GM18858 (cell line): Measurements from ENCODE around the gene C1orf21.

ENCODE experiments used
- ATAC-seq: cut with Tn5 transposase; IDR thresholded peaks from one replicate; pipeline ENCODE4 v1.9.1; 2021; ENCODE audit not compliant: unreplicated experiment

C1orf21 gene

GRCh38 chr1:184553845-184554244, 167.0 kb downstream of the C1orf21 start:
- ATAC-seq, result no peak

- ATAC-seq, result no peak
Observed at GRCh38 chr1:184555665-184556641, 169.1 kb downstream of the C1orf21 start.

GRCh38 chr1:184556665-184557064, 169.8 kb downstream of the C1orf21 start:
- ATAC-seq, result no peak

GRCh38 chr1:184557423-184558347, 170.9 kb downstream of the C1orf21 start:
- no peak for ATAC-seq

- ATAC-seq, result no peak
Observed at GRCh38 chr1:184558691-184559090, 171.9 kb downstream of the C1orf21 start.

- ATAC-seq, result no peak
Observed at GRCh38 chr1:184559117-184559713, 172.4 kb downstream of the C1orf21 start.

GRCh38 chr1:184562806-184563205, 176.0 kb downstream of the C1orf21 start:
- ATAC-seq, result no peak

GRCh38 chr1:184563308-184563707, 176.5 kb downstream of the C1orf21 start:
- no peak for ATAC-seq

GRCh38 chr1:184567009-184567408, 180.2 kb downstream of the C1orf21 start:
- ATAC-seq, result no peak

GRCh38 chr1:184567637-184568036, 180.8 kb downstream of the C1orf21 start:
- no peak for ATAC-seq

- no peak for ATAC-seq
Observed at GRCh38 chr1:184568148-184568547, 181.3 kb downstream of the C1orf21 start.

- no peak for ATAC-seq
Observed at GRCh38 chr1:184569106-184569505, 182.3 kb downstream of the C1orf21 start.

- no peak for ATAC-seq
Observed at GRCh38 chr1:184574588-184574987, 187.8 kb downstream of the C1orf21 start.

GRCh38 chr1:184576822-184577221, 190.0 kb downstream of the C1orf21 start:
- ATAC-seq, result no peak

GRCh38 chr1:184577319-184577718, 190.5 kb downstream of the C1orf21 start:
- no peak for ATAC-seq

GRCh38 chr1:184582411-184582810, 195.6 kb downstream of the C1orf21 start:
- ATAC-seq, result no peak

- ATAC-seq, result no peak
Observed at GRCh38 chr1:184583849-184584248, 197.0 kb downstream of the C1orf21 start.

- ATAC-seq, result no peak
Observed at GRCh38 chr1:184588701-184589100, 201.9 kb downstream of the C1orf21 start.

- ATAC-seq, result no peak
Observed at GRCh38 chr1:184590163-184590750, 203.4 kb downstream of the C1orf21 start.

- ATAC-seq, result no peak
Observed at GRCh38 chr1:184593597-184593996, 206.8 kb downstream of the C1orf21 start.

GRCh38 chr1:184595596-184595995, 208.8 kb downstream of the C1orf21 start:
- ATAC-seq, result no peak
